ENCODE data around the gene BHMT2.

- TF ChIP-seq EZH2 (IDR thresholded peaks at IDR 0.05; ENCODE audit: low read length, unreplicated experiment): no peak
- TF ChIP-seq CTCF (conservative IDR thresholded peaks at IDR 0.05; ENCODE audit: low read depth, low read length): peak; percentile 71
Observed at GRCh38 chr5:79109527-79110492, 40.2 kb downstream of the BHMT2 start.

Measured in PC-3 (cell line).